ENCODE measurements around the gene EGFL7. TPM values are rescaled to one million over a fixed set of nuclear protein-coding genes. Genes with fewer than 3 reads are reported as not detected.

EGFL7 gene
- total and polyA plus RNA-seq, 2 of the 13 experiments (the other 11 are each of a cell fraction or from before 2014, with no cell fraction given): 0.20 to 5.1 TPM

DNA sequence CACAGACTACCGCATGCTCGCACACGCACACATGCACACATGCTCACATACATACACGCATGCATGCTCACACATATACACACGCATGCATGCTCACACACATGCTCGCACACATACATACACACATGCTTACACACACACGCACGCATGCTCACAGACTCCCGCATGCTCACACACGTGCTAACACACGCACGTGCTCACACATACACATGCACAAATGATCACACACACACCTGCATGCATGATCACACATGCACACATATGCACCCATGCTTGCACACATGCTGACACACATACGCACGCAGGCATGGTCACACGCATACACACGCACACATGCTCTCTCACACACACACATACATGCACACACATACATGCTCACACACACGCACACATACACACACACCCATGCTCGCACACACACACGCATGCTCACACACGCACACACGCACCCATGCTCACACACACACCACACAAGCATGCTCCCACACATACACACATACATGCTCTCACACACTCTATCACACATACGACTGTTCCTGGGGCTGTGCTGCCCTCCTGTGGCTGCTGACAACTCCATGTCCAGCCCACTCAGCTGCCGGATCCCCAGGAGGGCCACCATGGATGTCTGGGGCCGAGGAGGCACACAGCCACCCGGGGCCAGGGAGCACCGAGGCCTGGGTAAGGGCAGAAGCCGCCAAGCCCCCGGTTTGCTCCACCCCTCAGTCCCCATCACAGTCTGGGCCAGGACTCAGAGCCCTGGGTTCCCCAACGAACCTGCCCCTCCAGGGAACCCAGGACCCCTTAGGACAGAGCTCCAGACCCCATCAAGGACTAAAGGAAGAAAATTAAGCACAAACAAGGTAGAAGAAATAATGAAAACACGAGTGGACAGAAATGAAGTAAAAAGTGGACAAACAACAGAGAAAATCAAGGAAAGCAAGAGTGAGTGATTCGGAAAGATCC, 31.4 kb upstream of the EGFL7 start (continued):
- TF ChIP-seq, protein P1, sequence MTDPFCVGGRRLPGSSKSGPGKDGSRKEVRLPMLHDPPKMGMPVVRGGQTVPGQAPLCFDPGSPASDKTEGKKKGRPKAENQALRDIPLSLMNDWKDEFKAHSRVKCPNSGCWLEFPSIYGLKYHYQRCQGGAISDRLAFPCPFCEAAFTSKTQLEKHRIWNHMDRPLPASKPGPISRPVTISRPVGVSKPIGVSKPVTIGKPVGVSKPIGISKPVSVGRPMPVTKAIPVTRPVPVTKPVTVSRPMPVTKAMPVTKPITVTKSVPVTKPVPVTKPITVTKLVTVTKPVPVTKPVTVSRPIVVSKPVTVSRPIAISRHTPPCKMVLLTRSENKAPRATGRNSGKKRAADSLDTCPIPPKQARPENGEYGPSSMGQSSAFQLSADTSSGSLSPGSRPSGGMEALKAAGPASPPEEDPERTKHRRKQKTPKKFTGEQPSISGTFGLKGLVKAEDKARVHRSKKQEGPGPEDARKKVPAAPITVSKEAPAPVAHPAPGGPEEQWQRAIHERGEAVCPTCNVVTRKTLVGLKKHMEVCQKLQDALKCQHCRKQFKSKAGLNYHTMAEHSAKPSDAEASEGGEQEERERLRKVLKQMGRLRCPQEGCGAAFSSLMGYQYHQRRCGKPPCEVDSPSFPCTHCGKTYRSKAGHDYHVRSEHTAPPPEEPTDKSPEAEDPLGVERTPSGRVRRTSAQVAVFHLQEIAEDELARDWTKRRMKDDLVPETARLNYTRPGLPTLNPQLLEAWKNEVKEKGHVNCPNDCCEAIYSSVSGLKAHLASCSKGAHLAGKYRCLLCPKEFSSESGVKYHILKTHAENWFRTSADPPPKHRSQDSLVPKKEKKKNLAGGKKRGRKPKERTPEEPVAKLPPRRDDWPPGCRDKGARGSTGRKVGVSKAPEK (CRISPR knock-in tag; IDR thresholded peaks at IDR 0.05; ENCODE audit: borderline replicate concordance): peak; percentile 87; the same call in 1 of the 2 replicates
- TF ChIP-seq, protein P2, sequence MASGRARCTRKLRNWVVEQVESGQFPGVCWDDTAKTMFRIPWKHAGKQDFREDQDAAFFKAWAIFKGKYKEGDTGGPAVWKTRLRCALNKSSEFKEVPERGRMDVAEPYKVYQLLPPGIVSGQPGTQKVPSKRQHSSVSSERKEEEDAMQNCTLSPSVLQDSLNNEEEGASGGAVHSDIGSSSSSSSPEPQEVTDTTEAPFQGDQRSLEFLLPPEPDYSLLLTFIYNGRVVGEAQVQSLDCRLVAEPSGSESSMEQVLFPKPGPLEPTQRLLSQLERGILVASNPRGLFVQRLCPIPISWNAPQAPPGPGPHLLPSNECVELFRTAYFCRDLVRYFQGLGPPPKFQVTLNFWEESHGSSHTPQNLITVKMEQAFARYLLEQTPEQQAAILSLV (CRISPR knock-in tag; IDR thresholded peaks at IDR 0.05; ENCODE audit: borderline replicate concordance): peak; percentile 52; the same call in 1 of the 2 replicates
- TF ChIP-seq GABPB1 (CRISPR knock-in tag; IDR thresholded peaks at IDR 0.05) (0 out of 2 replicates have a peak, but pooled peaks have one; percentile 39), JUNB (CRISPR knock-in tag; IDR thresholded peaks at IDR 0.05; ENCODE audit: borderline replicate concordance) (no peak), EZH2 (conservative IDR thresholded peaks at IDR 0.05; ENCODE audit: low read depth, low read length) (0 out of 2 replicates have a peak, but pooled peaks have one; percentile 9), ZNF207 (IDR thresholded peaks at IDR 0.05; ENCODE audit: borderline replicate concordance) (peak; percentile 88; the same call in 1 of the 2 replicates), ZBTB38 (CRISPR knock-in tag; IDR thresholded peaks at IDR 0.05) (peak; percentile 41; the same call in 1 of the 2 replicates), ZFY (CRISPR knock-in tag; IDR thresholded peaks at IDR 0.05) (peak; percentile 21; the same call in 1 of the 2 replicates), SPEN (CRISPR knock-in tag; IDR thresholded peaks at IDR 0.05; ENCODE audit: low read depth) (peak; percentile 51; the same call in 1 of the 2 replicates), ZNF225 (CRISPR knock-in tag; IDR thresholded peaks at IDR 0.05) (peak; percentile 59; the same call in 1 of the 2 replicates), MZF1 (CRISPR knock-in tag; IDR thresholded peaks at IDR 0.05; ENCODE audit: borderline replicate concordance) (0 out of 2 replicates have a peak, but pooled peaks have one; percentile 29)
- TF ChIP-seq, protein P3, sequence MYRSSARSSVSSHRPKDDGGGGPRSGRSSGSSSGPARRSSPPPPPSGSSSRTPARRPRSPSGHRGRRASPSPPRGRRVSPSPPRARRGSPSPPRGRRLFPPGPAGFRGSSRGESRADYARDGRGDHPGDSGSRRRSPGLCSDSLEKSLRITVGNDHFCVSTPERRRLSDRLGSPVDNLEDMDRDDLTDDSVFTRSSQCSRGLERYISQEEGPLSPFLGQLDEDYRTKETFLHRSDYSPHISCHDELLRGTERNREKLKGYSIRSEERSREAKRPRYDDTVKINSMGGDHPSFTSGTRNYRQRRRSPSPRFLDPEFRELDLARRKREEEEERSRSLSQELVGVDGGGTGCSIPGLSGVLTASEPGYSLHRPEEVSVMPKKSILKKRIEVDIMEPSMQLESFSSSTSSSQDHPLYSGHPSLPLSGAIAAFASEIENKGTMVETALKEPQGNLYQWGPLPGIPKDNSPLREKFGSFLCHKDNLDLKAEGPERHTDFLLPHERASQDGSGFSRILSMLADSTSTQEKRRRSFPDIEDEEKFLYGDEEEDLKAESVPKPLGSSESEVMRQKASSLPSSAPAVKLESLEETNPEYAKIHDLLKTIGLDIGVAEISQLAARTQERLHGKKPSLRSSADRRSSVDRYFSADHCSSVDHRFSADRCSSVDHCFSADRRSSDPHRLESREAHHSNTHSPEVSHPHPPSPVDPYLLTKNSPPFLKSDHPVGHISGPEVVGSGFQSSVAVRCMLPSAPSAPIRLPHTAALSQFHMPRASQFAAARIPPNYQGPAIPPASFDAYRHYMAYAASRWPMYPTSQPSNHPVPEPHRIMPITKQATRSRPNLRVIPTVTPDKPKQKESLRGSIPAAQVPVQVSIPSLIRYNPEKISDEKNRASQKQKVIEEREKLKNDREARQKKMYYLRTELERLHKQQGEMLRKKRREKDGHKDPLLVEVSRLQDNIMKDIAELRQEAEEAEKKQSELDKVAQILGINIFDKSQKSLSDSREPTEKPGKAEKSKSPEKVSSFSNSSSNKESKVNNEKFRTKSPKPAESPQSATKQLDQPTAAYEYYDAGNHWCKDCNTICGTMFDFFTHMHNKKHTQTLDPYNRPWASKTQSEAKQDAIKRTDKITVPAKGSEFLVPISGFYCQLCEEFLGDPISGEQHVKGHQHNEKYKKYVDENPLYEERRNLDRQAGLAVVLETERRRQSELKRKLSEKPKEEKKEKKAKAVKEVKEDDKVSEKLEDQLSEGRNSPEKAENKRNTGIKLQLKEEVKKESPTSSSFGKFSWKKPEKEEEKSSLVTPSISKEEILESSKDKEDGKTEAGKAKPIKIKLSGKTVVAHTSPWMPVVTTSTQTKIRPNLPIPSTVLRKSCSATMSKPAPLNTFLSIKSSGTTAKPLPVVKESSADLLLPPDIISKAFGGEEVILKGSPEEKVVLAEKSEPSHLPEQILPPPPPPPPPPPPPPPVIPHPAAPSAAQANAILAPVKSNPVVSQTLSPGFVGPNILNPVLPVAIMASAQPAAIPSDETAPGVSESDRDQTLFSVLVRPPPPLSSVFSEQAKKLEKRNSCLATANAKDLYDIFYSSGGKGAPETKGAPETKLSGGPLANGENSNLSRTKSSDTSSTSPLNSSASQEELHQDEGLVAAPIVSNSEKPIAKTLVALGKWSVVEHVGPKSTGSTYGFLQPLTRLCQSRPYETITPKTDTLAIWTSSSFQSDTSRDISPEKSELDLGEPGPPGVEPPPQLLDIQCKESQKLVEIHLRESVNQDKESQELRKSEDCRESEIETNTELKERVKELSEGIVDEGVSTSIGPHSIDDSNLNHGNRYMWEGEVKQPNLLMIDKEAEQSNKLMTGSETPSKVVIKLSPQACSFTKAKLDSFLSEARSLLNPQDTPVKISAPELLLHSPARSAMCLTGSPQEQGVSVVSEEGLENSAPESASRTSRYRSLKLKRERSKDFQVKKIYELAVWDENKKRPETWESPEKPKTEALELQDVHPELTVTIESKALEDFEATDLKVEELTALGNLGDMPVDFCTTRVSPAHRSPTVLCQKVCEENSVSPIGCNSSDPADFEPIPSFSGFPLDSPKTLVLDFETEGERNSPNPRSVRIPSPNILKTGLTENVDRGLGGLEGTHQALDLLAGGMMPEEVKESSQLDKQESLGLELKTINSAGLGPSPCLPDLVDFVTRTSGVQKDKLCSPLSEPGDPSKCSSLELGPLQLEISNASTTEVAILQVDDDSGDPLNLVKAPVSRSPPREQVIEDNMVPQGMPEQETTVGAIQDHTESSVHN (CRISPR knock-in tag; IDR thresholded peaks at IDR 0.05): peak; percentile 16; the same call in 1 of the 2 replicates
- TF ChIP-seq, protein P4, sequence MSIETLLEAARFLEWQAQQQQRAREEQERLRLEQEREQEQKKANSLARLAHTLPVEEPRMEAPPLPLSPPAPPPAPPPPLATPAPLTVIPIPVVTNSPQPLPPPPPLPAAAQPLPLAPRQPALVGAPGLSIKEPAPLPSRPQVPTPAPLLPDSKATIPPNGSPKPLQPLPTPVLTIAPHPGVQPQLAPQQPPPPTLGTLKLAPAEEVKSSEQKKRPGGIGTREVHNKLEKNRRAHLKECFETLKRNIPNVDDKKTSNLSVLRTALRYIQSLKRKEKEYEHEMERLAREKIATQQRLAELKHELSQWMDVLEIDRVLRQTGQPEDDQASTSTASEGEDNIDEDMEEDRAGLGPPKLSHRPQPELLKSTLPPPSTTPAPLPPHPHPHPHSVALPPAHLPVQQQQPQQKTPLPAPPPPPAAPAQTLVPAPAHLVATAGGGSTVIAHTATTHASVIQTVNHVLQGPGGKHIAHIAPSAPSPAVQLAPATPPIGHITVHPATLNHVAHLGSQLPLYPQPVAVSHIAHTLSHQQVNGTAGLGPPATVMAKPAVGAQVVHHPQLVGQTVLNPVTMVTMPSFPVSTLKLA (IDR thresholded peaks at IDR 0.05): peak; percentile 89

Data from HepG2 (cell line).